NCI-H446 treated with DMSO at 0.1 percent for 48 hours (cell line): ENCODE data around the gene ASB2.

Experiments used
- DNase-seq: peaks from one replicate; lab custom pipeline; 2025; lab: John Stamatoyannopoulos, UW

Gene ASB2

GRCh38 chr14:93962701-93963601, 13.4 kb downstream of the ASB2 start:
- DNase-seq = no peak

DNA sequence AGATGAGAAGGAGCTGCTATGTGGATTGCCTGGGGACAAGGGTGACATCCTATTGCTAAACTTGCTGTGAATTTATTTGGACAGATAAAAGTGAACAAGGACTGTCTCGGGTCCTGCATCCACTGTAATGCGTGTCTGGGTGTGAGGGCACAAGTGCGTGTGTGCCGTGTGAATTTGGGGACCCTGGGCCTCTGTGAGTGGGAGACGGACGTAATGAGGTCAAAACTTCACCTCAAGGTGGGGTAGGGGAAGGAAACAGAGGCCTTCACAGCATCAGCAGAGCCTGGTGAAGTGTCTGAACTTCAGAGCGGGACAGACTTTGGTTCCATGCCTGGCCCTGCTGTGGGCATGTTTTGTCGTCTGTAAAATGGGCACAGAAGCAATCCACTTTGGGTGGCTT, 14.8 kb downstream of the ASB2 start:
- no peak for DNase-seq

DNA sequence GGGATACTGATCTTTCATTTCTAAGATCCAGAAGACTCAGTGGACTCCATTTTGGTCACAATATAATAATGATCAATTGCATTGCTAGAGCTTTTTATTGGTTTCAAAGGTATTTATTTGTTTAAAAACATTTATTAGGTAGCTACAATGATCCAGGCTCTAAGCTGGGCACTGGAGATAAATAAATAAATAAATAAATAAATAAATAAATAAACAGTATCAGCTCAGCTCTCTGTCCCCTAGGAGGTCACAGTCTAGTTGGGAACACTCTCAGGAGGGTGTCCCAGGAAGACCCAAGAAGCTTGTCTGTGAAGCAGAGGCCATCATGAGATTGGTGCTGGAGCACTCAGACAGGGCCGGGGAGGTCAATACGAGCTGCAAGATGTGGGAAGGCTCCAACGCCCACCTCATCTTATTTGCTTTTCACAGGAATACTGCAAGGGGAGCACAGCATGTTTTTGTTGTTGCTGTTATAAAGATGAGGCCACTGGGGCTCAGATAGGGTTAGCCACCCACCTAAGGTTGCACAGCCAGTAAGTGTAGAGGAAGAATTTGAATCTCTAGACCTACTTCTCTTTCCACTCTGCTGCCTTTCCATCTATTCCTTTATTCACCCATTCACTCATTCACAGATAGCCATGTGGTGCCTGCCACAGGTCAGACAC, 15.5 kb downstream of the ASB2 start:
- no peak for DNase-seq

GRCh38 chr14:93960108-93960475, 16.3 kb downstream of the ASB2 start:
- no peak for DNase-seq

GRCh38 chr14:93959239-93960107, 16.9 kb downstream of the ASB2 start:
- no peak for DNase-seq

GRCh38 chr14:93958567-93959238, 17.7 kb downstream of the ASB2 start:
- no peak for DNase-seq

GRCh38 chr14:93957751-93958566, 18.4 kb downstream of the ASB2 start:
- DNase-seq = no peak

GRCh38 chr14:93957333-93957710, 19.0 kb downstream of the ASB2 start:
- DNase-seq = no peak

GRCh38 chr14:93956514-93957332, 19.6 kb downstream of the ASB2 start:
- DNase-seq = no peak

GRCh38 chr14:93955850-93956481, 20.4 kb downstream of the ASB2 start:
- no peak for DNase-seq

GRCh38 chr14:93954900-93955849, 21.2 kb downstream of the ASB2 start:
- DNase-seq = no peak

- no peak for DNase-seq
Observed at GRCh38 chr14:93954516-93954830, 21.9 kb downstream of the ASB2 start.

GRCh38 chr14:93953739-93954515, 22.4 kb downstream of the ASB2 start:
- no peak for DNase-seq

DNA sequence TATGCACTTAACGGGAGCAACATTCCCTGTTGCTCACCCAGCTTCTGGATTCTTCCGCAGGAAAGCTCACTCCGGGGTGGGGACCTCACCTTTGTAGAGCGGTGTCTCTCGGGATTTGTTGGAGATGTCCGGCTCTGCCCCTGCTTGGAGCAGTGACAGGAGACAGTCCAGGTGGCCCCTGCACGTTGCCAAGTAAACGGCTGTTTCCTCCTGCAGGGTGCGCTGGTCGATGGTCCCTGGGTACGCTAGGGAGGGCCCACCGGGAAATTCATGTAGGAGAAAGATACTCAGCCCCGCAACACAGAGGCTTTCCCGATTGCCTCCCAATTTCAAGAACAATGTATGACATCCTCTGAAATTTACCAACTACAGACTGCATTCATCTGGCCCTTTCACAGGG, 23.1 kb downstream of the ASB2 start:
- no peak for DNase-seq

- no peak for DNase-seq
Observed at GRCh38 chr14:93952829-93953228, 23.5 kb downstream of the ASB2 start.

DNA sequence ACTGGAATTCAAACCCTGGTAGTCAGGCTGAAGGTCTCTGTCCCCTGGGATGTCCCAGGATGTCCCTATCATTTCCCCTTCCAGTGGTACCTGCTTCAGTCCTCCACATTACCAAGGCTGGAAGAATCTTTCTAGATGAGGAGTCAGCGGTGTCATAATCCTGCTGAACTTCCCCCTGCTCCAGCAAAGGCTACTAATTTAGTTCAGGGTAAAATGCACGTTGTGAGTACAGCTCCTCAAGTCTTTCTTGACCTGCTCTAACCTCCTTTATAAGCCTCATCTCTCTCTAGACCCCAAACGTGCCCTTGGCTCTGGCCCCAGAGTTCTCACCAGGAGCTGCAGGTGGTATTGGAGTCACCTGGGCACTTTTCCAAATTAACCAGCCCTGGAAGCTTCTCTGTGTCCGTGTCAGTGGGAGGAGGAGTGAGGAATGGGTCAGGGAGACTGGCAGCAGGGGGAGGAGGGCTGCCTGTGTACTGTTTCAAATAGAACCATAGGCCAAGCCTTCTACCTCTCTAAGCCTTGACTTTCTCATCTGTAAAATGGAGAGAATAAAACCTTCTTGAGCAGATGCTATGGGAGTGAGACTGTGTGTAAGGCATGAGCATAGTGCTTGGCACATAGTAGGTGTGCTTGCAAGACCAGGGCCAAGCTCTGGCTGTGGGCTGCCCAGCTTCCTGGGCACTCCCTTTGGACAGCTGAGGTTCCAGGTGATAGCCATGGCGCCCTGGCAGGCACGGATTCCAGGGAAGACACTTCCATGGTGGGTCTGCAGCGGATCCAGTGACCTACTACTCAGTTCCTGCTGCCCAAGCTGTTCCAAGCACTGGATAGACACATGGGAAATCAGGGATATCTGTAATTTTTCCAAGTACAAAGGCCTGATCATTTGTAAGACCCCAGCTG, 24.5 kb downstream of the ASB2 start:
- DNase-seq = no peak
